Measurements from ENCODE around the gene ZNF469.

Gene ZNF469

GRCh38 chr16:88380619-88381018 is 2.1 kb upstream of the ZNF469 start:
- DNase-seq, result no peak

- DNase-seq, result no peak
Measured at GRCh38 chr16:88381820-88382451, 823 bp upstream of the ZNF469 start.

- peak in 1 of 2 experiments; percentile 16 for DNase-seq
Measured at GRCh38 chr16:88383401-88384221, 852 bp downstream of the ZNF469 start.

GRCh38 chr16:88384222-88385111 is 1.7 kb downstream of the ZNF469 start:
- DNase-seq, result no peak

GRCh38 chr16:88385112-88385594 is 2.4 kb downstream of the ZNF469 start:
- no peak for DNase-seq

GRCh38 chr16:88385831-88386815 is 3.4 kb downstream of the ZNF469 start:
- DNase-seq, result no peak

GRCh38 chr16:88387180-88387765 is 4.5 kb downstream of the ZNF469 start:
- no peak for DNase-seq

GRCh38 chr16:88387941-88388627 is 5.3 kb downstream of the ZNF469 start:
- DNase-seq, result no peak

- DNase-seq, result no peak
Measured at GRCh38 chr16:88389191-88389590, 6.4 kb downstream of the ZNF469 start.

GRCh38 chr16:88389621-88390160 is 6.9 kb downstream of the ZNF469 start:
- no peak for DNase-seq

- DNase-seq, result no peak
Measured at GRCh38 chr16:88390265-88390664, 7.5 kb downstream of the ZNF469 start.

- no peak for DNase-seq
Measured at GRCh38 chr16:88390735-88391134, 8.0 kb downstream of the ZNF469 start.

GRCh38 chr16:88391144-88391850 is 8.5 kb downstream of the ZNF469 start:
- no peak for DNase-seq

GRCh38 chr16:88392111-88392510 is 9.4 kb downstream of the ZNF469 start:
- DNase-seq, result no peak

GRCh38 chr16:88392616-88393015 is 9.9 kb downstream of the ZNF469 start:
- no peak for DNase-seq

- no peak for DNase-seq
Measured at GRCh38 chr16:88393034-88393433, 10.3 kb downstream of the ZNF469 start.

GRCh38 chr16:88393571-88393970 is 10.8 kb downstream of the ZNF469 start:
- DNase-seq, result no peak

- no peak for DNase-seq
Measured at GRCh38 chr16:88394426-88394825, 11.7 kb downstream of the ZNF469 start.

GRCh38 chr16:88395669-88396584 is 13.2 kb downstream of the ZNF469 start:
- no peak for DNase-seq

Data from activated CD4-positive, alpha-beta T cell treated with anti-CD3 and anti-CD28 coated beads, Interleukin-2, amount 50 U/mL, for 48 hours (primary cell).